HepG2 (cell line): Measurements from ENCODE around the gene RSRC2. TPM values are rescaled to one million over a fixed set of nuclear protein-coding genes. Genes with fewer than 3 reads are reported as not detected.

Experiments
- ARID2 ChIP-seq: sonication (generic); formaldehyde crosslinking; IDR thresholded peaks from 2 replicates; pipeline ENCODE4 v1.8.1; 2022; ENCODE audit warnings: mild to moderate bottlenecking, missing genetic modification reagents, borderline replicate concordance
- CHD2 ChIP-seq: IDR thresholded peaks from 2 replicates; pipeline ENCODE4 v1.6.1; 2011; ENCODE audit warnings: low read depth, low read length, improper control_type of control experiment
- GFI1 ChIP-seq: sonication (generic); formaldehyde crosslinking; IDR thresholded peaks from 2 replicates; pipeline ENCODE4 v1.5.0; 2020; ENCODE audit warnings: missing genetic modification reagents, mild to moderate bottlenecking, borderline replicate concordance
- HES4 ChIP-seq: sonication (generic); formaldehyde crosslinking; IDR thresholded peaks from 2 replicates; pipeline ENCODE4 v1.9.0; 2021; ENCODE audit warnings: mild to moderate bottlenecking, missing genetic modification reagents, borderline replicate concordance
- NFAT5 ChIP-seq: sonication (generic); formaldehyde crosslinking; IDR thresholded peaks from 2 replicates; pipeline ENCODE4 v1.4.0; 2020; ENCODE audit warnings: missing genetic modification reagents
- NONO ChIP-seq, 2 experiments: fragments of 450-650 bp in 1 of 2; sonication (generic) in 1 of 2; formaldehyde crosslinking in 1 of 2; IDR thresholded peaks in 1 of 2; conservative IDR thresholded peaks in 1 of 2; 2 replicates each; pipeline versions ENCODE4 v1.6.1 to v1.8.0; 2017 to 2022; ENCODE audit warnings: mild to moderate bottlenecking in 1 of 2, missing genetic modification reagents in 1 of 2, moderate library complexity in 1 of 2
- POGZ ChIP-seq: sonication (generic); formaldehyde crosslinking; IDR thresholded peaks from 2 replicates; pipeline ENCODE4 v1.4.0; 2020; ENCODE audit warnings: mild to moderate bottlenecking, missing genetic modification reagents
- SRSF4 ChIP-seq: fragments of 200-400 bp; formaldehyde crosslinking; IDR thresholded peaks from one replicate; pipeline ENCODE4 v1.6.1; 2018; ENCODE audit warnings: mild to moderate bottlenecking, low read depth, low read length, moderate library complexity; ENCODE audit not compliant: poor library complexity, severe bottlenecking
- TCF12 ChIP-seq, 2 experiments: fragments of 450-650 bp in 1 of 2; sonication (generic) in 1 of 2; formaldehyde crosslinking in 1 of 2; IDR thresholded peaks; 2 replicates each; pipeline versions ENCODE4 v1.6.1 to v1.8.0; 2017 to 2022; ENCODE audit warnings: antibody characterized with exemption in 1 of 2, mild to moderate bottlenecking in 1 of 2, missing genetic modification reagents in 1 of 2, moderate library complexity in 1 of 2
- XBP1 ChIP-seq: sonication (generic); formaldehyde crosslinking; IDR thresholded peaks from 2 replicates; pipeline ENCODE4 v1.5.0; 2020; ENCODE audit warnings: missing genetic modification reagents
- ZIK1 ChIP-seq: sonication (generic); formaldehyde crosslinking; IDR thresholded peaks from 2 replicates; pipeline ENCODE4 v1.5.0; 2020; ENCODE audit warnings: mild to moderate bottlenecking, low read depth, missing genetic modification reagents, borderline replicate concordance
- ZNF224 ChIP-seq: sonication (generic); formaldehyde crosslinking; IDR thresholded peaks from 2 replicates; pipeline ENCODE4 v1.5.0; 2020; ENCODE audit warnings: mild to moderate bottlenecking, missing genetic modification reagents
- ZNF256 ChIP-seq: sonication (generic); formaldehyde crosslinking; conservative IDR thresholded peaks from 2 replicates; pipeline ENCODE4 v1.4.0; 2020; ENCODE audit warnings: missing genetic modification reagents
- ZNF484 ChIP-seq: sonication (generic); formaldehyde crosslinking; IDR thresholded peaks from 2 replicates; pipeline ENCODE4 v1.5.1; 2020; ENCODE audit warnings: mild to moderate bottlenecking, low read depth, missing genetic modification reagents, borderline replicate concordance
- ZSCAN31 ChIP-seq: sonication (generic); formaldehyde crosslinking; IDR thresholded peaks from 2 replicates; pipeline ENCODE4 v1.5.0; 2020; ENCODE audit warnings: low read depth, mild to moderate bottlenecking, missing genetic modification reagents
- polyA plus RNA-seq, 8 experiments: library from polyadenylated mRNA; depleted of rRNA in 3 of 8; stranded (reverse) in 7 of 8; unstranded in 1 of 8; fragments of >200 nt; fragmentation: Illumina TruSeq in 4 of 8; extraction: Trizol in 4 of 8; gene quantifications; 2 replicates each; pipeline versions ENCODE4 v1.2.1 to v1.2.3, GENCODE V29; 2011 to 2016; ENCODE audit warnings: low read depth in 4 of 8, missing spikeins in 1 of 8, mixed read lengths in 1 of 8; ENCODE audit not compliant: insufficient read depth in 1 of 8
- total RNA-seq, 5 experiments: library from RNA; depleted of rRNA; stranded (reverse); fragments of >200 nt; fragmentation: Illumina TruSeq; extraction: Trizol; gene quantifications; 2 replicates each; pipeline ENCODE4 v1.2.3, GENCODE V29; 2016; ENCODE audit warnings: low read depth in 1 of 5
- TF ChIP-seq, protein P1 (sequence below): sonication (generic); formaldehyde crosslinking; IDR thresholded peaks from 2 replicates; pipeline ENCODE4 v1.4.0; 2020; ENCODE audit warnings: missing genetic modification reagents, low read depth, mild to moderate bottlenecking, borderline replicate concordance
- TF ChIP-seq, protein P2 (sequence below): sonication (generic); formaldehyde crosslinking; IDR thresholded peaks from 2 replicates; pipeline ENCODE4 v1.8.1; 2022; ENCODE audit warnings: mild to moderate bottlenecking, missing genetic modification reagents
- TF ChIP-seq, protein P3 (sequence below): sonication (generic); formaldehyde crosslinking; IDR thresholded peaks from 2 replicates; pipeline ENCODE4 v1.8.0; 2022; ENCODE audit warnings: mild to moderate bottlenecking, missing genetic modification reagents, moderate library complexity

The RSRC2 gene
- total and polyA plus RNA-seq, 2 of the 13 experiments (the other 11 are each of a cell fraction or from before 2014, with no cell fraction given) = 31.4 to 77.8 TPM

- TF ChIP-seq ZSCAN31 (CRISPR knock-in tag) (no peak), TCF12 (IDR thresholded peaks at IDR 0.05) (no peak), TCF12 (CRISPR knock-in tag; IDR thresholded peaks at IDR 0.05) (no peak), NFAT5 (CRISPR knock-in tag) (no peak), POGZ (CRISPR knock-in tag) (no peak), ZNF484 (CRISPR knock-in tag) (no peak), ARID2 (CRISPR knock-in tag) (no peak; the same call in 1 of the 2 replicates), ZNF224 (CRISPR knock-in tag) (no peak), HES4 (no peak), SRSF4 (no peak), ZNF256 (CRISPR knock-in tag) (no peak), GFI1 (CRISPR knock-in tag) (peak; percentile 61; the same call in 1 of the 2 replicates), ZIK1 (no peak), CHD2 (no peak), NONO (IDR thresholded peaks at IDR 0.05) (no peak), NONO (CRISPR knock-in tag; conservative IDR thresholded peaks at IDR 0.05) (0 out of 2 replicates have a peak, but pooled peaks have one; percentile 35), XBP1 (CRISPR knock-in tag) (no peak)
- TF ChIP-seq, protein P1, sequence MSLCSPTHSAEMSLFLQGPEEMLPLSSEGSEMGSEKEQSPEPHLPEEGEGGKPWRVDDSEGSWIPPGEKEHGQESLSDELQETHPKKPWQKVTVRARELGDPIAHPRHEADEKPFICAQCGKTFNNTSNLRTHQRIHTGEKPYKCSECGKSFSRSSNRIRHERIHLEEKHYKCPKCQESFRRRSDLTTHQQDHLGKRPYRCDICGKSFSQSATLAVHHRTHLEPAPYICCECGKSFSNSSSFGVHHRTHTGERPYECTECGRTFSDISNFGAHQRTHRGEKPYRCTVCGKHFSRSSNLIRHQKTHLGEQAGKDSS = no peak
- TF ChIP-seq, protein P2, sequence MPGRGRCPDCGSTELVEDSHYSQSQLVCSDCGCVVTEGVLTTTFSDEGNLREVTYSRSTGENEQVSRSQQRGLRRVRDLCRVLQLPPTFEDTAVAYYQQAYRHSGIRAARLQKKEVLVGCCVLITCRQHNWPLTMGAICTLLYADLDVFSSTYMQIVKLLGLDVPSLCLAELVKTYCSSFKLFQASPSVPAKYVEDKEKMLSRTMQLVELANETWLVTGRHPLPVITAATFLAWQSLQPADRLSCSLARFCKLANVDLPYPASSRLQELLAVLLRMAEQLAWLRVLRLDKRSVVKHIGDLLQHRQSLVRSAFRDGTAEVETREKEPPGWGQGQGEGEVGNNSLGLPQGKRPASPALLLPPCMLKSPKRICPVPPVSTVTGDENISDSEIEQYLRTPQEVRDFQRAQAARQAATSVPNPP (CRISPR knock-in tag) = 0 out of 2 replicates have a peak, but pooled peaks have one; percentile 48
- TF ChIP-seq, protein P3, sequence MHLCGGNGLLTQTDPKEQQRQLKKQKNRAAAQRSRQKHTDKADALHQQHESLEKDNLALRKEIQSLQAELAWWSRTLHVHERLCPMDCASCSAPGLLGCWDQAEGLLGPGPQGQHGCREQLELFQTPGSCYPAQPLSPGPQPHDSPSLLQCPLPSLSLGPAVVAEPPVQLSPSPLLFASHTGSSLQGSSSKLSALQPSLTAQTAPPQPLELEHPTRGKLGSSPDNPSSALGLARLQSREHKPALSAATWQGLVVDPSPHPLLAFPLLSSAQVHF (CRISPR knock-in tag) = no peak
These were observed 37.7 kb downstream of the RSRC2 start (continued) for GRCh38 chr12:122489038-122489437.
